ENCODE measurements around the gene HMGXB4. TPM values are rescaled to one million over a fixed set of nuclear protein-coding genes. Genes with fewer than 3 reads are reported as not detected.

The HMGXB4 gene
- total and polyA plus RNA-seq, 2 of the 8 experiments (the other 6 are each of a cell fraction or from before 2014, with no cell fraction given): 20.9 to 41.3 TPM

DNA sequence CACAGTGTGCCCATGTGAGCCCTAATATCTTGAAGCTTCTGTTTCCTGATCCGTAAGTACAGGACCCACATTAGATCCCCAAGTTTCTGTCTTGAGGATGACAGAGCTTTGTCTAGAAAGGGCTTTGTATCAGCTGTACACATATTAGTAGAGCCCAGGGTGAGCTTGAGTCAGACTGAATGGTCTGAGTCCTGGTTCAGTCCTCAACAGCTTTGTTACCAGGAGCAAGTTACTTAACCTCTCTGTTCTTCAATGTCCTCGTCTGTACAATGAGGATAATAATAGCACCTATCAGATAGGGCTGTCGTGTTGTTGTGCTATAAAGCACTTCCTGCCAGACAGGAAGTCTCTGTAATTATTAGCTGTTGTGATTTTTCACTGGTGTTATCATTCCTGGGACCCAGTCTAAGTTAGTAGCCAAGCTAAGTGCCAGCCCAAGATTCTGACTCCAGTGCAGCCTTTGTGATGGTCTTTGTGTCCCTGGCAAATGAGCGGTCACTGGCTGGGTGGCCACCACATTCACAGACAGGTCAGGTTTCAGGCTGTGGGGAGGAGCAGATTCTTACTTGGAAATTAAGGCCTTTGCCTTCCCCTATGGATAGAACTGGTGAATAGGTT is 49.2 kb downstream of the HMGXB4 start:
- Histone ChIP-seq H3K18ac (ENCODE audit: extremely low read depth, low read length) (no peak overlapping the region), H2BK120ac (replicated peaks; ENCODE audit: low read depth, low read length) (no peak overlapping the region), H2BK15ac (ENCODE audit: low read length) (no peak overlapping the region), H3K23ac (ENCODE audit: insufficient read length) (no peak overlapping the region), H3K14ac (ENCODE audit: insufficient read length) (no peak overlapping the region), H3K79me2 (ENCODE audit: control insufficient read depth in 1 of 2, insufficient read depth in 2 of 2, low read length in 2 of 2) (no peaks in the 10 kb centered on the region), H2BK12ac (ENCODE audit: low read depth, low read length) (no peak overlapping the region), H4K5ac (ENCODE audit: insufficient read length, low read depth, low read length) (no peak overlapping the region), H3K4me1 (replicated peaks in 1 of 4; ENCODE audit: control insufficient read depth in 3 of 4, insufficient read depth in 4 of 4, low read length in 3 of 4) (no peaks in the 10 kb centered on the region; a peak in 1 of 7 replicates), H3K4me2 (ENCODE audit: insufficient read depth in 1 of 2, low read depth in 2 of 2, low read length in 2 of 2) (no peak overlapping the region), H3K4ac (replicated peaks; ENCODE audit: insufficient read length, low read depth, low read length) (no peak overlapping the region), H4K8ac (ENCODE audit: extremely low read depth, insufficient read depth, low read length) (no peak overlapping the region), H2AFZ (ENCODE audit: low read length) (no peak overlapping the region), H3K56ac (replicated peaks; ENCODE audit: insufficient read length, low read depth, low read length) (no peak overlapping the region), H3K36me3 (ENCODE audit: control insufficient read depth in 2 of 4, insufficient read depth in 4 of 4, low read length in 3 of 4) (no peaks in the 10 kb centered on the region), H2BK20ac (ENCODE audit: low read length) (no peak overlapping the region), H3K79me1 (ENCODE audit: low read depth, low read length) (no peaks in the 10 kb centered on the region), H2BK5ac (ENCODE audit: low read depth, low read length) (peak overlapping the region; percentile 28; the same call in 1 of the 2 replicates), H2AK5ac (ENCODE audit: low read depth, low read length) (no peak overlapping the region), H4K20me1 (replicated peaks in 1 of 2; ENCODE audit: control insufficient read depth in 1 of 2, insufficient read depth in 2 of 2, low read length in 2 of 2) (peaks cover 0 to 2% of the 10 kb centered on the region in 2 experiments), H4K91ac (replicated peaks; ENCODE audit: insufficient read length, low read length) (no peak overlapping the region), H3K23me2 (ENCODE audit: low read depth, low read length) (no peaks in the 10 kb centered on the region), H3K27ac (ENCODE audit: low read depth, low read length) (no peak overlapping the region), H3K27me3 (replicated peaks in 1 of 4; ENCODE audit: control insufficient read depth in 3 of 4, extremely low read depth in 1 of 4, insufficient read depth in 3 of 4, low read length in 3 of 4) (no peaks in the 10 kb centered on the region), H3K9ac (replicated peaks in 1 of 4; ENCODE audit: extremely low read depth in 1 of 4, low read depth in 3 of 4, low read length in 3 of 4) (no peak overlapping the region), H3K4me3 (ENCODE audit: extremely low read depth in 1 of 4, insufficient read depth in 2 of 4, low read depth in 3 of 4, low read length in 4 of 4) (no peak overlapping the region), H3K9me3 (ENCODE audit: insufficient read depth in 2 of 2, low read depth in 1 of 2, low read length in 1 of 2) (no peaks in the 10 kb centered on the region)
- DNase-seq (ENCODE audit: low read depth in 1 of 2, low spot score in 2 of 2) (no peak), FAIRE-seq (no peak)
- WGBS, 2 experiments (ENCODE audit: extremely low coverage in 1 of 2, insufficient coverage in 1 of 2, insufficient read length in 1 of 2, insufficient replicate concordance in 2 of 2, low coverage in 1 of 2, low lambda C conversion rate in 2 of 2, missing lambda C conversion rate in 1 of 2): 83% methylated on average over 4 of the region's 4 CpGs; no CpG with 5 or more reads in 1 of the 2 experiments
- CTCF ChIA-PET (ENCODE audit: partially characterized antibody): interaction anchor here (0.7 to 1.3 kb wide), 5 partner anchors 21 to 1015 kb away, joined by 3 to 4 read pairs (median 3); no protein-coding TSS in a partner anchor
- POLR2A ChIA-PET (ENCODE audit: partially characterized antibody): interaction anchor here (1.9 kb wide), 1 partner anchor 10 kb away, joined by 4 read pairs; no protein-coding TSS in a partner anchor
- TF ChIP-seq KDM1A (IDR thresholded peaks at IDR 0.05; ENCODE audit: borderline replicate concordance, low read length): no peak
- TF ChIP-seq GTF2F1 (IDR thresholded peaks at IDR 0.05; ENCODE audit: borderline replicate concordance, low read depth, low read length): no peak
- TF ChIP-seq, protein P1, sequence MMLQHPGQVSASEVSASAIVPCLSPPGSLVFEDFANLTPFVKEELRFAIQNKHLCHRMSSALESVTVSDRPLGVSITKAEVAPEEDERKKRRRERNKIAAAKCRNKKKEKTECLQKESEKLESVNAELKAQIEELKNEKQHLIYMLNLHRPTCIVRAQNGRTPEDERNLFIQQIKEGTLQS (IDR thresholded peaks at IDR 0.05; ENCODE audit: insufficient read depth, low read depth, low read length): no peak
- no peak for TF ChIP-seq ASH2L (IDR thresholded peaks at IDR 0.05; ENCODE audit: low read length)
- TF ChIP-seq EZH2 (IDR thresholded peaks at IDR 0.05; ENCODE audit: low read depth, low read length, severe bottlenecking): no peak
- TF ChIP-seq NANOG (IDR thresholded peaks at IDR 0.05; ENCODE audit: insufficient read depth, low read depth, low read length, poor library complexity, severe bottlenecking): no peak
- no peak for TF ChIP-seq CREB1 (IDR thresholded peaks at IDR 0.05)
- TF ChIP-seq GABPA (IDR thresholded peaks at IDR 0.05; ENCODE audit: borderline replicate concordance, insufficient read depth, low read length): no peak
- TF ChIP-seq HDAC6 (IDR thresholded peaks at IDR 0.05; ENCODE audit: low read depth, low read length): no peak
- no peak for TF ChIP-seq JUN (IDR thresholded peaks at IDR 0.05; ENCODE audit: low read depth, low read length)
- no peak for TF ChIP-seq YY1 (IDR thresholded peaks at IDR 0.05; ENCODE audit: low read depth, low read length)
- no peak for TF ChIP-seq CHD2 (IDR thresholded peaks at IDR 0.05; ENCODE audit: low read length)
- TF ChIP-seq HDAC2 (IDR thresholded peaks at IDR 0.05; ENCODE audit: borderline replicate concordance in 1 of 2, low read depth in 2 of 2, low read length in 2 of 2): no peak

Measured in H1 (cell line).